HL-60 (cell line): ENCODE data around the gene INPP4B.

Experiments used
- CTCF ChIP-seq: IDR thresholded peaks from one replicate; pipeline ENCODE4 v1.5.1; 2011; ENCODE audit warnings: low read length, control low read depth, inconsistent platforms; ENCODE audit not compliant: insufficient read depth
- GABPA ChIP-seq: IDR thresholded peaks from 2 replicates; pipeline ENCODE4 v1.6.1; 2012; ENCODE audit warnings: low read depth
- POLR2AphosphoS5 ChIP-seq: IDR thresholded peaks from 2 replicates; pipeline ENCODE4 v1.6.1; 2012; ENCODE audit warnings: low read depth
- REST ChIP-seq: IDR thresholded peaks from 2 replicates; pipeline ENCODE4 v1.6.1; 2012; ENCODE audit warnings: low read depth; ENCODE audit not compliant: insufficient replicate concordance

- TF ChIP-seq CTCF: no peak
- no peak for TF ChIP-seq REST
- TF ChIP-seq POLR2AphosphoS5: no peak
- no peak for TF ChIP-seq GABPA
Measured at GRCh38 chr4:142596595-142596994, 249.5 kb downstream of the INPP4B start.
